ENCODE results near the gene KHNYN.
A peak's percentile ranks its signal among the peaks of the same experiment; 100 is the strongest.

KHNYN gene

GRCh38 chr14:24425704-24426103 is 4.0 kb upstream of the KHNYN start (continued):
- no peak for TF ChIP-seq PRDM2 (tag by site-specific recombination; IDR thresholded peaks at IDR 0.05; ENCODE audit: borderline replicate concordance)
- no peak for TF ChIP-seq ZNF274 (IDR thresholded peaks at IDR 0.05; ENCODE audit: low read length)
- TF ChIP-seq ZNF274 (tag by site-specific recombination; IDR thresholded peaks at IDR 0.05; ENCODE audit: borderline replicate concordance) = no peak
- TF ChIP-seq, protein P1, sequence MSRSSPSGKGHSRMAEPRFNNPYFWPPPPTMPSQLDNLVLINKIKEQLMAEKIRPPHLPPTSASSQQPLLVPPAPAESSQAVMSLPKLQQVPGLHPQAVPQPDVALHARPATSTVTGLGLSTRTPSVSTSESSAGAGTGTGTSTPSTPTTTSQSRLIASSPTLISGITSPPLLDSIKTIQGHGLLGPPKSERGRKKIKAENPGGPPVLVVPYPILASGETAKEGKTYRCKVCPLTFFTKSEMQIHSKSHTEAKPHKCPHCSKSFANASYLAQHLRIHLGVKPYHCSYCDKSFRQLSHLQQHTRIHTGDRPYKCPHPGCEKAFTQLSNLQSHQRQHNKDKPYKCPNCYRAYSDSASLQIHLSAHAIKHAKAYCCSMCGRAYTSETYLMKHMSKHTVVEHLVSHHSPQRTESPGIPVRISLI (tag by site-specific recombination; IDR thresholded peaks at IDR 0.05) = no peak
- TF ChIP-seq, protein P2, sequence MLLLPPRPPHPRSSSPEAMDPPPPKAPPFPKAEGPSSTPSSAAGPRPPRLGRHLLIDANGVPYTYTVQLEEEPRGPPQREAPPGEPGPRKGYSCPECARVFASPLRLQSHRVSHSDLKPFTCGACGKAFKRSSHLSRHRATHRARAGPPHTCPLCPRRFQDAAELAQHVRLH (tag by site-specific recombination; IDR thresholded peaks at IDR 0.05) = no peak
- TF ChIP-seq ZFP37 (tag by site-specific recombination; IDR thresholded peaks at IDR 0.05) = no peak
- TF ChIP-seq AEBP2 (tag by site-specific recombination; IDR thresholded peaks at IDR 0.05; ENCODE audit: borderline replicate concordance) = no peak
- TF ChIP-seq, protein P3, sequence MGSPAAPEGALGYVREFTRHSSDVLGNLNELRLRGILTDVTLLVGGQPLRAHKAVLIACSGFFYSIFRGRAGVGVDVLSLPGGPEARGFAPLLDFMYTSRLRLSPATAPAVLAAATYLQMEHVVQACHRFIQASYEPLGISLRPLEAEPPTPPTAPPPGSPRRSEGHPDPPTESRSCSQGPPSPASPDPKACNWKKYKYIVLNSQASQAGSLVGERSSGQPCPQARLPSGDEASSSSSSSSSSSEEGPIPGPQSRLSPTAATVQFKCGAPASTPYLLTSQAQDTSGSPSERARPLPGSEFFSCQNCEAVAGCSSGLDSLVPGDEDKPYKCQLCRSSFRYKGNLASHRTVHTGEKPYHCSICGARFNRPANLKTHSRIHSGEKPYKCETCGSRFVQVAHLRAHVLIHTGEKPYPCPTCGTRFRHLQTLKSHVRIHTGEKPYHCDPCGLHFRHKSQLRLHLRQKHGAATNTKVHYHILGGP (tag by site-specific recombination; IDR thresholded peaks at IDR 0.05) = no peak; the same call in none of the 2 replicates
- no peak for TF ChIP-seq ZNF596 (tag by site-specific recombination; IDR thresholded peaks at IDR 0.05)
- TF ChIP-seq ZNF292 (tag by site-specific recombination; IDR thresholded peaks at IDR 0.05; ENCODE audit: borderline replicate concordance, low read depth) = no peak
- peak; percentile 76 for TF ChIP-seq ZNF510 (tag by site-specific recombination; IDR thresholded peaks at IDR 0.05; ENCODE audit: insufficient replicate concordance)
- TF ChIP-seq SALL2 (tag by site-specific recombination; IDR thresholded peaks at IDR 0.05; ENCODE audit: borderline replicate concordance) = no peak
- peak; percentile 88; the same call in 1 of the 2 replicates for TF ChIP-seq ZNF624 (tag by site-specific recombination; IDR thresholded peaks at IDR 0.05)
- TF ChIP-seq ZNF501 (tag by site-specific recombination; IDR thresholded peaks at IDR 0.05) = no peak
- no peak for TF ChIP-seq ZNF560 (tag by site-specific recombination; IDR thresholded peaks at IDR 0.05; ENCODE audit: borderline replicate concordance)
- TF ChIP-seq ZNF280D (tag by site-specific recombination; IDR thresholded peaks at IDR 0.05) = no peak
- TF ChIP-seq MEIS1 (CRISPR knock-in tag; IDR thresholded peaks at IDR 0.05; ENCODE audit: borderline replicate concordance) = no peak
- TF ChIP-seq ZNF140 (tag by site-specific recombination; IDR thresholded peaks at IDR 0.05) = no peak
- no peak for TF ChIP-seq ZIC2 (tag by site-specific recombination; IDR thresholded peaks at IDR 0.05)

All from HEK293 (cell line).